Astrocyte of the spinal cord (primary cell): ENCODE measurements around the gene LTV1.
A peak's percentile ranks its signal among the peaks of the same experiment; 100 is the strongest.

Source experiments
- DNase-seq: peaks from one replicate; pipeline ENCODE4 v3.0.0; 2011; ENCODE audit warnings: low read depth, low spot score
- H3K4me3 ChIP-seq: 2 replicates; pipeline ENCODE4 v1.5.1; 2011; ENCODE audit warnings: low read depth, mild to moderate bottlenecking, low read length, moderate library complexity
- in situ Hi-C: cut with HindIII; loops from 2 replicates; pipeline ENCODE4 v1.10.0; 2017; ENCODE audit warnings: low sequenced_read_pairs
- TF ChIP-seq, protein P1 (sequence below): IDR thresholded peaks from 2 replicates; pipeline ENCODE4 v1.5.1; 2012; ENCODE audit warnings: low read depth, mild to moderate bottlenecking, low read length, inconsistent platforms

LTV1 gene

DNA sequence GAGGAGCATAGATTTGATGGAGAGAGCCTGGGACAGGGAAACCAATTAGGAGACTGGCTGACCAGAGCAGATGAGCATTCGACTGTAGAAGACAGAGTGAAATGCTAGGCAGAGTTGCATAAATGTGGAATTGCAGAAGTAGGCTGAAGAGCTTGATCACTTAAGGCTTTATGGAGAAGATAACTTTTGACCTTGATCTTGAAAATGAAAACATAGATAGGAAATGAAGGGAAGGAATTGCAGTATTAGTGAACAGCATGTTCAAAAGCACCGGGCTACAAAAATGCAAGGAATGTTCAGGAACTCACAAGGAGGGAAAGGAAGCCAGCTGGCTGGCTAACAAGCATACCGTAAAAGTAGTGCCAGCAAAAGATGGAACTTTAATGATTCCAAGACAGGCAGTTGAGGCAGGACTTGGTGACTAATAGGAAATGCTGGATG lies 20.5 kb upstream of the LTV1 start:
- TF ChIP-seq, protein P1, sequence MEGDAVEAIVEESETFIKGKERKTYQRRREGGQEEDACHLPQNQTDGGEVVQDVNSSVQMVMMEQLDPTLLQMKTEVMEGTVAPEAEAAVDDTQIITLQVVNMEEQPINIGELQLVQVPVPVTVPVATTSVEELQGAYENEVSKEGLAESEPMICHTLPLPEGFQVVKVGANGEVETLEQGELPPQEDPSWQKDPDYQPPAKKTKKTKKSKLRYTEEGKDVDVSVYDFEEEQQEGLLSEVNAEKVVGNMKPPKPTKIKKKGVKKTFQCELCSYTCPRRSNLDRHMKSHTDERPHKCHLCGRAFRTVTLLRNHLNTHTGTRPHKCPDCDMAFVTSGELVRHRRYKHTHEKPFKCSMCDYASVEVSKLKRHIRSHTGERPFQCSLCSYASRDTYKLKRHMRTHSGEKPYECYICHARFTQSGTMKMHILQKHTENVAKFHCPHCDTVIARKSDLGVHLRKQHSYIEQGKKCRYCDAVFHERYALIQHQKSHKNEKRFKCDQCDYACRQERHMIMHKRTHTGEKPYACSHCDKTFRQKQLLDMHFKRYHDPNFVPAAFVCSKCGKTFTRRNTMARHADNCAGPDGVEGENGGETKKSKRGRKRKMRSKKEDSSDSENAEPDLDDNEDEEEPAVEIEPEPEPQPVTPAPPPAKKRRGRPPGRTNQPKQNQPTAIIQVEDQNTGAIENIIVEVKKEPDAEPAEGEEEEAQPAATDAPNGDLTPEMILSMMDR: no peak
- H3K4me3 ChIP-seq: no peak overlapping the region
- in situ Hi-C loops: no loop called here
- peak; percentile 45 for DNase-seq

DNA sequence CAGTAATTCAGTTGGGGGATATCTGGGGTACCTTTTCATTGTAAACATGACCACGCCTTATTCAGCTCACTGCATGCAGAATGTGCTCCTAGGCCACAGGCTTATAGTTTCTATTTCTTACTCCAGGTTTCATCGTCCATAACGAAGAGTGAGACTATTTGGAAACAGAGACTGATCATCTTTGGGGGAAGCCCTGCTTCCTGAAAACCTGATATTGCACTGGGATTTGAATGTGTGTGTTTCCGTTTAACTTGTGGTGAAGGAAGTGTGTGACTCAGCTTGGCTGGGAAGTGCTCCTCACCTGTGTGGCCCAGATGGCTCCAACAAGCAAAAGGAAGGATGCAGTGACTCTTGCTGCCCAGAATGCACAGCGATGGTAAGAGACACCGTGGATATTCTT lies 19.6 kb upstream of the LTV1 start:
- DNase-seq: peak; percentile 13
- in situ Hi-C loops: no loop called here

DNA sequence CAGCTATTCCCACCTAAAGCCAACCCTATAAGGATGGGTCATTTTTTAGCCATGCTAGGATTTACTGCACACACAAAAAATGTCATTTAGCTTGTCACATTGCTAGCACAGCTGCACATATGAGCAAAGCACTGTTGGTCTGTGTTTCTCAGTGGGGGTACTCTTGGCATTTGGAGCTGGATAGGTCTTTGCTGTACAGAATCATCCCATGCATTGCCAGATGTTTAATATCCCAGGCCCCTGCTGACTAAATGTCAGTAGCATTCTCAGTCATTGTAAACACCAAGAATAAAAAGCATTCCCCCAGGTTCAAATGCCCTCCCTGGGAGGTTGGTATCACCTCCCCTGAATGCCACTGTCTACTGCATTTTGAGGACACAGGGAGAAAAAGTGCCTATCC lies 14.6 kb upstream of the LTV1 start:
- DNase-seq: no peak
- in situ Hi-C loops: no loop called here
- no peak overlapping the region for H3K4me3 ChIP-seq
- TF ChIP-seq, protein P1: no peak

More for the DNA sequence above, 19.6 kb upstream of the LTV1 start:
- TF ChIP-seq, protein P1: no peak
- no peak overlapping the region for H3K4me3 ChIP-seq

DNA sequence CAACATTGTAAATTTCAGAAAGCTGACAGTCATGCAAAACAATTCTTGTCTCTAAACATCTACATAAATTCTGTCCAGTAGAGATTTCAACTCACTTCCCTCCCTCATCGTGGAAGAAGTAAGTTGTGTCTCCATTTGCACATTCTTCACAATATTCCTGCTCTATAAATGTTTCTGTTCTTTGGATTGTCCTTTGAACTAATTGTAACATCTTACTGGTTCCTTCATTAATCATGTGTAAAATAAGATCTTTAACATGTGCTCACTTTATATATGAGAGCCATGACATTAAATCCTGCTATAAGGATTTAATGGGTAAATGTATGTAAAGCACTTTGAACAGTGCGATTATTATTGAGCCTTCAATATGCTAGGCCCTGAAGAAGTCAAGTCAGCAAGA lies 7.0 kb upstream of the LTV1 start:
- TF ChIP-seq, protein P1: no peak
- in situ Hi-C loops: no loop called here
- no peak overlapping the region for H3K4me3 ChIP-seq
- DNase-seq: no peak

DNA sequence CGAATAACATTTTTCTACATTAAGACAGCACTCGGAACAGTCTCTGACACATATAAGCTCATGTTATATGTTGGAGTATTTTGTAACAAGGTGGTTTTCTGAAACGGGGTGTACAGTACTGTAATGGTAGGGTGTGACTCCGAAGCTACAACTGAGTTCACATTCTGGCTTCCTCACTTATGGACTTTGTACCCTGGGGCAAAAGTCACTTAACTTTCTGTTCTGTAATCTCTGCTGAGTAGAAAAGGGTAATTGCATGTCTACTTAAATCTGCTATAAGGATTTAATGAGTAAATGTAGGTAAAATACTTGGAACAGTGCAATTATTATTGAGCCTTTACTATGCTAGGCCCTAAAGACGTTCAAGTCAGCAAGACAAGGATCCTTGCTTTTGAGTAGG lies 4.7 kb upstream of the LTV1 start:
- no peak for DNase-seq
- no peak overlapping the region for H3K4me3 ChIP-seq
- TF ChIP-seq, protein P1: no peak
- in situ Hi-C loops: no loop called here

DNA sequence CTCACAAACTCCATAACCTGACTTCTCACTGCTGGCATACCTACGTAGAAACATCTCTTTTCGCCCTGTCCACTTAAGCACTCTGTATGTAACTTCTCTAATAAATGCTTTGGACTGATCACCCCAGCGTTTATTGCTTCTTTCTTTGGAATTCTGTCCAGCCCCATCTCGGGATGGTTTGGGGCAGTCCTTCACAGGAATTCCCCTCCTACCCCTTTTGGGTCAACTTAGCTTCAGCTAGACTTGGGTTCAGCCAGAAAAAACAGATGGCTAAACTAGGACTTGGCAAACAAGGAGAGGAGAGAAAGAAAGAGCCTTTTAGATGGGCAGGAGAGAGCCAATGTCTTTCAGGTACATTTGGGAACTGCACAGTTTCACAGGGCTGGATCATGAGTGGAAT lies 3.9 kb upstream of the LTV1 start:
- no peak overlapping the region for H3K4me3 ChIP-seq
- TF ChIP-seq, protein P1: no peak
- in situ Hi-C loops: no loop called here
- DNase-seq: no peak

DNA sequence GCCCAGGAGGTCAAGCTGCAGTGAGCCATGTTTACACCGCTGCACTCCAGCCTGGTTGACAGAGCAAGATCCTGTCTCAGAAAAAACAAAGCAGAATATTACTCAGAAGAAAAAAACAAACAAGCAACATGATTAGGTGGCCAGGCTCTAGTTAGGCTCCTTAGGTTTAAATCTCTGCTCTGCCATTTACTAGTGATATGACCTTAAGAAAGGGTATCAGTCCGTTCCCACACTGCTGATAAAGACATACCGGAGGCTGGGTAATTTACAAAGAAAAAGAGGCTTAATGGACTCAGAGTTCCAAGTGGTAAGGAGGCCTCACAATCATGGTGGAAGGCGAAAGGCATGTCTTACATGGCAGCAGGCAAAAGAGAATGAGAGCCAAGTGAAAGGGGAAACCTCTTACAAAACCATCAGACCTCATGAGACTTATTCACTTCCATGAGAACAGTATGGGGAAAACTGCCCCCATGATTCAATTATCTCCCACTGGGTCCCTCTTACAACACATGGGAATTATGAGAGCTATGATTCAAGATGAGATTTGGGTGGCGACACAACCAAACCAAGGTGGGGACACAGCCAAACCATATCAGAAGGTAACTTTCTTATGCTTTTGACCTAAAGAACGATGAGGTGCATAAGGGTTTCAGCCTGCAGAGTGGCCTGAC lies 2.4 kb upstream of the LTV1 start:
- TF ChIP-seq, protein P1: no peak
- in situ Hi-C loops: no loop called here
- no peak for DNase-seq
- no peak overlapping the region for H3K4me3 ChIP-seq
